ENCODE results near the gene ATG7.

GRCh38 chr3:11541321-11542303, 269.4 kb downstream of the ATG7 start:
- TF ChIP-seq CTCF (IDR thresholded peaks at IDR 0.05) (no peak), EP300 (IDR thresholded peaks at IDR 0.05) (no peak)
